CD4-positive, alpha-beta T cell treated with Interleukin-10 for 1 hour (primary cell): ENCODE measurements around the gene RTBDN.
"Not testable (repeated sequence)": the region's sequence is repeated elsewhere in the genome, so short reads cannot be mapped to it uniquely, and the experiment has no call there.

Source experiments
- DNase-seq: peaks from one replicate; pipeline ENCODE4 v3.0.0-alpha.2; 2020

Gene RTBDN

GRCh38 chr19:12856653-12857052 is 22.3 kb upstream of the RTBDN start:
- DNase-seq = no peak

- DNase-seq = peak; percentile 82
Measured at GRCh38 chr19:12847159-12848139, 13.1 kb upstream of the RTBDN start.

GRCh38 chr19:12846613-12847012 is 12.2 kb upstream of the RTBDN start:
- DNase-seq = not testable (repeated sequence)

- no peak for DNase-seq
Measured at GRCh38 chr19:12843999-12844732, 9.8 kb upstream of the RTBDN start.

- no peak for DNase-seq
Measured at GRCh38 chr19:12843328-12843727, 8.9 kb upstream of the RTBDN start.

GRCh38 chr19:12842511-12842910 is 8.1 kb upstream of the RTBDN start:
- DNase-seq = no peak

- no peak for DNase-seq
Measured at GRCh38 chr19:12841094-12841493, 6.7 kb upstream of the RTBDN start.

- peak; percentile 48 for DNase-seq
Measured at GRCh38 chr19:12840091-12841079, 6.0 kb upstream of the RTBDN start.

GRCh38 chr19:12838886-12839756 is 4.7 kb upstream of the RTBDN start:
- peak; percentile 33 for DNase-seq

GRCh38 chr19:12838182-12838885 is 4.0 kb upstream of the RTBDN start, which contains the start of gene MAST1:
Gene MAST1, plus strand, starts transcription at chr19:12838515. Its CDS starts 58 bp downstream, at chr19:12838573.
- DNase-seq = peak; percentile 52

GRCh38 chr19:12837225-12837624 is 2.8 kb upstream of the RTBDN start:
- DNase-seq = no peak

- no peak for DNase-seq
Measured at GRCh38 chr19:12836529-12836863, 2.1 kb upstream of the RTBDN start.

GRCh38 chr19:12834976-12835757 is 788 bp upstream of the RTBDN start:
- peak; percentile 37 for DNase-seq

- DNase-seq = peak; percentile 63
Measured at GRCh38 chr19:12833738-12834565, 427 bp downstream of the RTBDN start.

- no peak for DNase-seq
Measured at GRCh38 chr19:12833418-12833737, 1.0 kb downstream of the RTBDN start.

GRCh38 chr19:12828494-12828893 is 5.9 kb downstream of the RTBDN start:
- DNase-seq = no peak

GRCh38 chr19:12825254-12826131 is 8.9 kb downstream of the RTBDN start:
- no peak for DNase-seq

GRCh38 chr19:12821761-12822160 is 12.6 kb downstream of the RTBDN start:
- no peak for DNase-seq
